GM12878 (cell line): ENCODE results near the gene EEF1G. TPM values are rescaled to one million over a fixed set of nuclear protein-coding genes. Genes with fewer than 3 reads are reported as not detected.

ENCODE experiments used
- DPF2 ChIP-seq: fragments of 450-650 bp; IDR thresholded peaks from 2 replicates; pipeline ENCODE4 v1.6.1; 2017; ENCODE audit warnings: mild to moderate bottlenecking
- FOXK2 ChIP-seq: fragments of 450-650 bp; IDR thresholded peaks from 2 replicates; pipeline ENCODE4 v1.6.1; 2017; ENCODE audit warnings: mild to moderate bottlenecking, moderate library complexity
- MEF2B ChIP-seq: fragments of 450-650 bp; IDR thresholded peaks from 2 replicates; pipeline ENCODE4 v1.6.1; 2018; ENCODE audit warnings: mild to moderate bottlenecking, moderate library complexity; ENCODE audit not compliant: partially characterized antibody, poor library complexity, severe bottlenecking
- MYB ChIP-seq: fragments of 150-350 bp; IDR thresholded peaks from 2 replicates; pipeline ENCODE4 v1.6.1; 2014; ENCODE audit warnings: mild to moderate bottlenecking, low read depth, low read length, borderline replicate concordance
- NRF1 ChIP-seq: conservative IDR thresholded peaks from 2 replicates; pipeline ENCODE4 v1.6.1; 2011; ENCODE audit warnings: mild to moderate bottlenecking, low read depth, low read length, improper control_type of control experiment
- RUNX3 ChIP-seq: IDR thresholded peaks from 2 replicates; pipeline ENCODE4 v1.6.1; 2012; ENCODE audit warnings: low read length, inconsistent platforms
- SMAD1 ChIP-seq: fragments of 450-650 bp; IDR thresholded peaks from 2 replicates; pipeline ENCODE4 v1.6.1; 2018; ENCODE audit warnings: mild to moderate bottlenecking, low read depth; ENCODE audit not compliant: partially characterized antibody
- TCF12 ChIP-seq: IDR thresholded peaks from 2 replicates; pipeline ENCODE4 v1.6.1; 2011; ENCODE audit warnings: low read depth, mild to moderate bottlenecking, low read length
- polyA plus RNA-seq, 11 experiments: library from polyadenylated mRNA; depleted of rRNA in 4 of 11; unstranded in 6 of 11; stranded (reverse) in 5 of 11; fragments of >200 nt; fragmentation: Nextera tagmentation in 4 of 11; fragmentation: Illumina TruSeq in 1 of 11; extraction: Ambion mirVana in 4 of 11; extraction: Trizol in 1 of 11; gene quantifications; 1 replicate in 1 of 11; 2 replicates in 10 of 11; pipeline versions ENCODE4 v1.2.1 to v1.2.3, GENCODE V29; 2011 to 2016; ENCODE audit warnings: inconsistent platforms in 2 of 11, missing spikeins in 2 of 11, low read depth in 1 of 11
- total RNA-seq, 4 experiments: library from RNA; depleted of rRNA in 3 of 4; stranded (reverse); fragments of >200 nt in 3 of 4; fragmentation: Illumina TruSeq in 1 of 4; extraction: Trizol in 1 of 4; gene quantifications; 2 replicates each; pipeline versions ENCODE4 v1.2.1 to v1.2.3, GENCODE V29; 2013 to 2021
- TF ChIP-seq, protein P1 (sequence below): fragments of 450-650 bp; IDR thresholded peaks from 2 replicates; pipeline ENCODE4 v1.6.1; 2017; ENCODE audit warnings: mild to moderate bottlenecking, moderate library complexity
- TF ChIP-seq, protein P2 (sequence below): fragments of 450-650 bp; IDR thresholded peaks from 2 replicates; pipeline ENCODE4 v1.6.1; 2016; ENCODE audit warnings: mild to moderate bottlenecking
- TF ChIP-seq, protein P3 (sequence below): IDR thresholded peaks from 2 replicates; pipeline ENCODE4 v1.6.1; 2012; ENCODE audit warnings: mild to moderate bottlenecking, low read depth, low read length
- TF ChIP-seq, protein P4 (sequence below), 3 experiments: IDR thresholded peaks in 2 of 3; conservative IDR thresholded peaks in 1 of 3; 2 replicates each; pipeline ENCODE4 v1.5.1; 2011; ENCODE audit warnings: low read depth in 3 of 3, low read length in 3 of 3, mild to moderate bottlenecking in 3 of 3, control low read depth in 2 of 3, moderate library complexity in 2 of 3, inconsistent platforms in 1 of 3, mixed read lengths in 1 of 3; ENCODE audit not compliant: control insufficient read depth in 2 of 3, insufficient read depth in 1 of 3; ENCODE audit errors: extremely low read depth in 1 of 3
- TF ChIP-seq, protein P5 (sequence below): fragments of 450-650 bp; IDR thresholded peaks from 2 replicates; pipeline ENCODE4 v1.6.1; 2017; ENCODE audit warnings: mild to moderate bottlenecking, moderate library complexity

The EEF1G gene
- total and polyA plus RNA-seq, 10 of the 15 experiments (the other 5 are each of a cell fraction or from before 2014, with no cell fraction given) = 850 to 2,739 (median 2,277) TPM

DNA sequence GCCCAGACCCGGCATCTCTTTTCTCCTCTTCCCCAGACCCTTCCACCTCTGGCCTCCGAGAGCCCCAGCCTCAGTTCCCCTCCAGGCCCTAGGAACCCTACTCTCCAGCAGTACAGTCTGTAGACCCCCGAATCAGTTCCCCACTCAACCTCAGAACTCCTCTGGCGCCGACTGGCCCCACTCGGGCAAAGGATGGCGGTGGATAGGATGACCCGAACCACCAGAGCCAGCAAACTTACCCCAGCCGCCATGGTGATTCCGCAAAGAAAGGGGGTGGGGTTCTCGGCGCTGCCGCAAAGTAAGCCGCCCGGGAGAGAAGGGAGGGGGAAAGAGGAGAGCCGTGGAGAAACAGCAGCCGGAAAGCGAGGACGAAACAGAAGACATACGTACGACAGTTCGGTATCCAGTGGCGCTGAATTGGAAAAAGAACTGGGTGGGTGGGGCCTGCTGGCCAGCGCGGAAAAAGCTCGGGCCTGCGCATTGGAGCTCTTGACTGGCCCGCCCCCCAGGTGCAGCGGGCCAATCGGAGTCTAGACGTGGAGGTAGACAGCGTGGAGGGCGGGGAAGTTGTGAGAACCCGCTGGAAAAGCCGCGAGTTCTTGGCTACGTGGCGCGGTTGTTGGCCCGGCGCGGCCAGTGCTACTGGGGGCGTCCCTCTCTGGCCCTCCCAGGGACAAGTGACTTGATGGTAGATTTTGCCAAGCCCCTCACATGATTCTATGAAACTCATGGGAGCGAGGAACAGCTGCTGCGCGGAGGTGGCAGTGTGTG, at the start of gene EEF1G (continued):
- TF ChIP-seq, protein P1, sequence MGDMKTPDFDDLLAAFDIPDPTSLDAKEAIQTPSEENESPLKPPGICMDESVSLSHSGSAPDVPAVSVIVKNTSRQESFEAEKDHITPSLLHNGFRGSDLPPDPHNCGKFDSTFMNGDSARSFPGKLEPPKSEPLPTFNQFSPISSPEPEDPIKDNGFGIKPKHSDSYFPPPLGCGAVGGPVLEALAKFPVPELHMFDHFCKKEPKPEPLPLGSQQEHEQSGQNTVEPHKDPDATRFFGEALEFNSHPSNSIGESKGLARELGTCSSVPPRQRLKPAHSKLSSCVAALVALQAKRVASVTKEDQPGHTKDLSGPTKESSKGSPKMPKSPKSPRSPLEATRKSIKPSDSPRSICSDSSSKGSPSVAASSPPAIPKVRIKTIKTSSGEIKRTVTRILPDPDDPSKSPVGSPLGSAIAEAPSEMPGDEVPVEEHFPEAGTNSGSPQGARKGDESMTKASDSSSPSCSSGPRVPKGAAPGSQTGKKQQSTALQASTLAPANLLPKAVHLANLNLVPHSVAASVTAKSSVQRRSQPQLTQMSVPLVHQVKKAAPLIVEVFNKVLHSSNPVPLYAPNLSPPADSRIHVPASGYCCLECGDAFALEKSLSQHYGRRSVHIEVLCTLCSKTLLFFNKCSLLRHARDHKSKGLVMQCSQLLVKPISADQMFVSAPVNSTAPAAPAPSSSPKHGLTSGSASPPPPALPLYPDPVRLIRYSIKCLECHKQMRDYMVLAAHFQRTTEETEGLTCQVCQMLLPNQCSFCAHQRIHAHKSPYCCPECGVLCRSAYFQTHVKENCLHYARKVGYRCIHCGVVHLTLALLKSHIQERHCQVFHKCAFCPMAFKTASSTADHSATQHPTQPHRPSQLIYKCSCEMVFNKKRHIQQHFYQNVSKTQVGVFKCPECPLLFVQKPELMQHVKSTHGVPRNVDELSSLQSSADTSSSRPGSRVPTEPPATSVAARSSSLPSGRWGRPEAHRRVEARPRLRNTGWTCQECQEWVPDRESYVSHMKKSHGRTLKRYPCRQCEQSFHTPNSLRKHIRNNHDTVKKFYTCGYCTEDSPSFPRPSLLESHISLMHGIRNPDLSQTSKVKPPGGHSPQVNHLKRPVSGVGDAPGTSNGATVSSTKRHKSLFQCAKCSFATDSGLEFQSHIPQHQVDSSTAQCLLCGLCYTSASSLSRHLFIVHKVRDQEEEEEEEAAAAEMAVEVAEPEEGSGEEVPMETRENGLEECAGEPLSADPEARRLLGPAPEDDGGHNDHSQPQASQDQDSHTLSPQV = no peak
- no peak for TF ChIP-seq MYB
- peak; percentile 79 for TF ChIP-seq SMAD1
- TF ChIP-seq RUNX3 = peak; percentile 74
- TF ChIP-seq, protein P2, sequence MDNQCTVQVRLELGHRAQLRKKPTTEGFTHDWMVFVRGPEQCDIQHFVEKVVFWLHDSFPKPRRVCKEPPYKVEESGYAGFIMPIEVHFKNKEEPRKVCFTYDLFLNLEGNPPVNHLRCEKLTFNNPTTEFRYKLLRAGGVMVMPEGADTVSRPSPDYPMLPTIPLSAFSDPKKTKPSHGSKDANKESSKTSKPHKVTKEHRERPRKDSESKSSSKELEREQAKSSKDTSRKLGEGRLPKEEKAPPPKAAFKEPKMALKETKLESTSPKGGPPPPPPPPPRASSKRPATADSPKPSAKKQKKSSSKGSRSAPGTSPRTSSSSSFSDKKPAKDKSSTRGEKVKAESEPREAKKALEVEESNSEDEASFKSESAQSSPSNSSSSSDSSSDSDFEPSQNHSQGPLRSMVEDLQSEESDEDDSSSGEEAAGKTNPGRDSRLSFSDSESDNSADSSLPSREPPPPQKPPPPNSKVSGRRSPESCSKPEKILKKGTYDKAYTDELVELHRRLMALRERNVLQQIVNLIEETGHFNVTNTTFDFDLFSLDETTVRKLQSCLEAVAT = peak; percentile 70
- peak; percentile 94 for TF ChIP-seq NRF1
- no peak for TF ChIP-seq FOXK2
- TF ChIP-seq, protein P3, sequence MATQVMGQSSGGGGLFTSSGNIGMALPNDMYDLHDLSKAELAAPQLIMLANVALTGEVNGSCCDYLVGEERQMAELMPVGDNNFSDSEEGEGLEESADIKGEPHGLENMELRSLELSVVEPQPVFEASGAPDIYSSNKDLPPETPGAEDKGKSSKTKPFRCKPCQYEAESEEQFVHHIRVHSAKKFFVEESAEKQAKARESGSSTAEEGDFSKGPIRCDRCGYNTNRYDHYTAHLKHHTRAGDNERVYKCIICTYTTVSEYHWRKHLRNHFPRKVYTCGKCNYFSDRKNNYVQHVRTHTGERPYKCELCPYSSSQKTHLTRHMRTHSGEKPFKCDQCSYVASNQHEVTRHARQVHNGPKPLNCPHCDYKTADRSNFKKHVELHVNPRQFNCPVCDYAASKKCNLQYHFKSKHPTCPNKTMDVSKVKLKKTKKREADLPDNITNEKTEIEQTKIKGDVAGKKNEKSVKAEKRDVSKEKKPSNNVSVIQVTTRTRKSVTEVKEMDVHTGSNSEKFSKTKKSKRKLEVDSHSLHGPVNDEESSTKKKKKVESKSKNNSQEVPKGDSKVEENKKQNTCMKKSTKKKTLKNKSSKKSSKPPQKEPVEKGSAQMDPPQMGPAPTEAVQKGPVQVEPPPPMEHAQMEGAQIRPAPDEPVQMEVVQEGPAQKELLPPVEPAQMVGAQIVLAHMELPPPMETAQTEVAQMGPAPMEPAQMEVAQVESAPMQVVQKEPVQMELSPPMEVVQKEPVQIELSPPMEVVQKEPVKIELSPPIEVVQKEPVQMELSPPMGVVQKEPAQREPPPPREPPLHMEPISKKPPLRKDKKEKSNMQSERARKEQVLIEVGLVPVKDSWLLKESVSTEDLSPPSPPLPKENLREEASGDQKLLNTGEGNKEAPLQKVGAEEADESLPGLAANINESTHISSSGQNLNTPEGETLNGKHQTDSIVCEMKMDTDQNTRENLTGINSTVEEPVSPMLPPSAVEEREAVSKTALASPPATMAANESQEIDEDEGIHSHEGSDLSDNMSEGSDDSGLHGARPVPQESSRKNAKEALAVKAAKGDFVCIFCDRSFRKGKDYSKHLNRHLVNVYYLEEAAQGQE = peak; percentile 54; the same call in 1 of the 2 replicates
- peak; percentile 34; the same call in 1 of the 2 replicates for TF ChIP-seq TCF12
- TF ChIP-seq, protein P4, sequence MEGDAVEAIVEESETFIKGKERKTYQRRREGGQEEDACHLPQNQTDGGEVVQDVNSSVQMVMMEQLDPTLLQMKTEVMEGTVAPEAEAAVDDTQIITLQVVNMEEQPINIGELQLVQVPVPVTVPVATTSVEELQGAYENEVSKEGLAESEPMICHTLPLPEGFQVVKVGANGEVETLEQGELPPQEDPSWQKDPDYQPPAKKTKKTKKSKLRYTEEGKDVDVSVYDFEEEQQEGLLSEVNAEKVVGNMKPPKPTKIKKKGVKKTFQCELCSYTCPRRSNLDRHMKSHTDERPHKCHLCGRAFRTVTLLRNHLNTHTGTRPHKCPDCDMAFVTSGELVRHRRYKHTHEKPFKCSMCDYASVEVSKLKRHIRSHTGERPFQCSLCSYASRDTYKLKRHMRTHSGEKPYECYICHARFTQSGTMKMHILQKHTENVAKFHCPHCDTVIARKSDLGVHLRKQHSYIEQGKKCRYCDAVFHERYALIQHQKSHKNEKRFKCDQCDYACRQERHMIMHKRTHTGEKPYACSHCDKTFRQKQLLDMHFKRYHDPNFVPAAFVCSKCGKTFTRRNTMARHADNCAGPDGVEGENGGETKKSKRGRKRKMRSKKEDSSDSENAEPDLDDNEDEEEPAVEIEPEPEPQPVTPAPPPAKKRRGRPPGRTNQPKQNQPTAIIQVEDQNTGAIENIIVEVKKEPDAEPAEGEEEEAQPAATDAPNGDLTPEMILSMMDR (IDR thresholded peaks at IDR 0.05 in 2 of 3, conservative IDR thresholded peaks at IDR 0.05 in 1 of 3; ENCODE audit: control insufficient read depth in 2 of 3, extremely low read depth in 1 of 3, insufficient read depth in 1 of 3, low read depth in 3 of 3, low read length in 3 of 3) = no peak
- TF ChIP-seq, protein P5, sequence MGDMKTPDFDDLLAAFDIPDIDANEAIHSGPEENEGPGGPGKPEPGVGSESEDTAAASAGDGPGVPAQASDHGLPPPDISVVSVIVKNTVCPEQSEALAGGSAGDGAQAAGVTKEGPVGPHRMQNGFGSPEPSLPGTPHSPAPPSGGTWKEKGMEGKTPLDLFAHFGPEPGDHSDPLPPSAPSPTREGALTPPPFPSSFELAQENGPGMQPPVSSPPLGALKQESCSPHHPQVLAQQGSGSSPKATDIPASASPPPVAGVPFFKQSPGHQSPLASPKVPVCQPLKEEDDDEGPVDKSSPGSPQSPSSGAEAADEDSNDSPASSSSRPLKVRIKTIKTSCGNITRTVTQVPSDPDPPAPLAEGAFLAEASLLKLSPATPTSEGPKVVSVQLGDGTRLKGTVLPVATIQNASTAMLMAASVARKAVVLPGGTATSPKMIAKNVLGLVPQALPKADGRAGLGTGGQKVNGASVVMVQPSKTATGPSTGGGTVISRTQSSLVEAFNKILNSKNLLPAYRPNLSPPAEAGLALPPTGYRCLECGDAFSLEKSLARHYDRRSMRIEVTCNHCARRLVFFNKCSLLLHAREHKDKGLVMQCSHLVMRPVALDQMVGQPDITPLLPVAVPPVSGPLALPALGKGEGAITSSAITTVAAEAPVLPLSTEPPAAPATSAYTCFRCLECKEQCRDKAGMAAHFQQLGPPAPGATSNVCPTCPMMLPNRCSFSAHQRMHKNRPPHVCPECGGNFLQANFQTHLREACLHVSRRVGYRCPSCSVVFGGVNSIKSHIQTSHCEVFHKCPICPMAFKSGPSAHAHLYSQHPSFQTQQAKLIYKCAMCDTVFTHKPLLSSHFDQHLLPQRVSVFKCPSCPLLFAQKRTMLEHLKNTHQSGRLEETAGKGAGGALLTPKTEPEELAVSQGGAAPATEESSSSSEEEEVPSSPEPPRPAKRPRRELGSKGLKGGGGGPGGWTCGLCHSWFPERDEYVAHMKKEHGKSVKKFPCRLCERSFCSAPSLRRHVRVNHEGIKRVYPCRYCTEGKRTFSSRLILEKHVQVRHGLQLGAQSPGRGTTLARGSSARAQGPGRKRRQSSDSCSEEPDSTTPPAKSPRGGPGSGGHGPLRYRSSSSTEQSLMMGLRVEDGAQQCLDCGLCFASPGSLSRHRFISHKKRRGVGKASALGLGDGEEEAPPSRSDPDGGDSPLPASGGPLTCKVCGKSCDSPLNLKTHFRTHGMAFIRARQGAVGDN = no peak; the same call in 1 of the 2 replicates
- no peak for TF ChIP-seq MEF2B
- TF ChIP-seq DPF2 = no peak
